GM19397 (cell line): ENCODE measurements around the gene USH1C.

ENCODE experiments used
- ATAC-seq: cut with Tn5 transposase; IDR thresholded peaks from one replicate; pipeline ENCODE4 v1.9.1; 2021; ENCODE audit warnings: mild to moderate bottlenecking, moderate library complexity; ENCODE audit not compliant: unreplicated experiment

Gene USH1C

GRCh38 chr11:17550450-17551346 lies 6.5 kb upstream of the USH1C start:
- ATAC-seq: no peak

- no peak for ATAC-seq
Observed at GRCh38 chr11:17548444-17548843, 4.2 kb upstream of the USH1C start.

GRCh38 chr11:17547932-17548331 lies 3.7 kb upstream of the USH1C start:
- no peak for ATAC-seq

GRCh38 chr11:17547051-17547577 lies 2.9 kb upstream of the USH1C start, which contains the start of gene OTOG:
Gene OTOG, plus strand, starts transcription at chr11:17547259. Its CDS starts 114 bp downstream, at chr11:17547373.
- no peak for ATAC-seq

- ATAC-seq: no peak
Observed at GRCh38 chr11:17546240-17546639, 2.0 kb upstream of the USH1C start.

- no peak for ATAC-seq
Observed at GRCh38 chr11:17543574-17544180, 539 bp downstream of the USH1C start.

GRCh38 chr11:17543041-17543440 lies 1.2 kb downstream of the USH1C start:
- no peak for ATAC-seq

- ATAC-seq: no peak
Observed at GRCh38 chr11:17542249-17542648, 2.0 kb downstream of the USH1C start.

GRCh38 chr11:17541330-17541885 lies 2.8 kb downstream of the USH1C start:
- no peak for ATAC-seq

- no peak for ATAC-seq
Observed at GRCh38 chr11:17540807-17541206, 3.4 kb downstream of the USH1C start.

GRCh38 chr11:17538731-17539130 lies 5.5 kb downstream of the USH1C start:
- no peak for ATAC-seq

- no peak for ATAC-seq
Observed at GRCh38 chr11:17538054-17538453, 6.2 kb downstream of the USH1C start.

- no peak for ATAC-seq
Observed at GRCh38 chr11:17537261-17537660, 7.0 kb downstream of the USH1C start.

- ATAC-seq: no peak
Observed at GRCh38 chr11:17535488-17535887, 8.7 kb downstream of the USH1C start.

GRCh38 chr11:17533778-17534415 lies 10.3 kb downstream of the USH1C start:
- ATAC-seq: no peak

- ATAC-seq: no peak
Observed at GRCh38 chr11:17533341-17533740, 10.9 kb downstream of the USH1C start.

- no peak for ATAC-seq
Observed at GRCh38 chr11:17532784-17533183, 11.4 kb downstream of the USH1C start.

GRCh38 chr11:17531636-17532113 lies 12.5 kb downstream of the USH1C start:
- no peak for ATAC-seq

- ATAC-seq: no peak
Observed at GRCh38 chr11:17531071-17531600, 13.1 kb downstream of the USH1C start.

GRCh38 chr11:17529844-17530185 lies 14.4 kb downstream of the USH1C start:
- ATAC-seq: no peak
